Measurements from ENCODE around the gene GFI1. TPM values are rescaled to one million over a fixed set of nuclear protein-coding genes. Genes with fewer than 3 reads are reported as not detected.

GFI1 gene
- total RNA-seq, 1 experiment from 2014 or later = 0.49 TPM

- no peaks in the 10 kb centered on the region for H3K27me3 ChIP-seq (ENCODE audit: control insufficient read depth, insufficient read depth, low read length)
- ChIA-PET CTCF (interaction anchor here (0.7 kb wide), 1 partner anchor 322 kb away, joined by 4 read pairs; no protein-coding TSS in a partner anchor), POLR2A (no interaction called here)
- no TSS peak for BruUV-seq (replicated peaks)
- intact Hi-C loops (cut with micrococcal nuclease; ENCODE audit: unreplicated experiment) = no loop called here
- TF ChIP-seq CTCF (IDR thresholded peaks at IDR 0.05) (no peak), SIN3A (IDR thresholded peaks at IDR 0.05; ENCODE audit: borderline replicate concordance, insufficient read depth, low read depth, low read length) (no peak), POLR2AphosphoS5 (IDR thresholded peaks at IDR 0.05; ENCODE audit: low read depth, low read length) (no peak), TCF7L2 (IDR thresholded peaks at IDR 0.05; ENCODE audit: low read depth, low read length) (no peak), REST (IDR thresholded peaks at IDR 0.05; ENCODE audit: insufficient read depth in 1 of 2, low read depth in 2 of 2, low read length in 1 of 2) (no peak)
- ATAC-seq = no peak
- no peaks in the 10 kb centered on the region for H3K9me3 ChIP-seq (ENCODE audit: control insufficient read depth, insufficient read depth, low read depth, low read length)
- no peaks in the 10 kb centered on the region for H3K36me3 ChIP-seq (ENCODE audit: control insufficient read depth, insufficient read depth, low read length)
- no peak overlapping the region for H3K27ac ChIP-seq (ENCODE audit: low read length)
- DNase-seq (ENCODE audit: low read depth, low spot score) = no peak
- no peaks in the 10 kb centered on the region for H3K4me1 ChIP-seq (ENCODE audit: control insufficient read depth, insufficient read depth, low read length)
- no peak overlapping the region for H3K4me3 ChIP-seq (ENCODE audit: low read depth in 2 of 2, low read length in 2 of 2)
- in situ Hi-C loops (cut with HindIII; ENCODE audit: low pct_unique_long_range_greater_than_20kb, low sequenced_read_pairs) = no loop called here
These were observed 24.8 kb upstream of the GFI1 start for GRCh38 chr1:92511541-92511940.

GRCh38 chr1:92509619-92510018 lies 22.9 kb upstream of the GFI1 start:
- H3K27me3 ChIP-seq (ENCODE audit: control insufficient read depth, insufficient read depth, low read length) = no peaks in the 10 kb centered on the region
- H3K36me3 ChIP-seq (ENCODE audit: control insufficient read depth, insufficient read depth, low read length) = no peaks in the 10 kb centered on the region
- POLR2A ChIA-PET = no interaction called here
- H3K27ac ChIP-seq (ENCODE audit: low read length) = no peak overlapping the region
- ATAC-seq (no peak), DNase-seq (ENCODE audit: low read depth, low spot score) (no peak)
- CTCF ChIA-PET = no interaction called here
- no peak overlapping the region for H3K4me3 ChIP-seq (ENCODE audit: low read depth in 2 of 2, low read length in 2 of 2)
- in situ Hi-C loops (cut with HindIII; ENCODE audit: low pct_unique_long_range_greater_than_20kb, low sequenced_read_pairs) = no loop called here
- H3K4me1 ChIP-seq (ENCODE audit: control insufficient read depth, insufficient read depth, low read length) = no peaks in the 10 kb centered on the region; the same call in 1 of the 2 replicates
- TF ChIP-seq REST (IDR thresholded peaks at IDR 0.05; ENCODE audit: insufficient read depth in 1 of 2, low read depth in 2 of 2, low read length in 1 of 2) (no peak), SIN3A (IDR thresholded peaks at IDR 0.05; ENCODE audit: borderline replicate concordance, insufficient read depth, low read depth, low read length) (no peak), TCF7L2 (IDR thresholded peaks at IDR 0.05; ENCODE audit: low read depth, low read length) (no peak), POLR2AphosphoS5 (IDR thresholded peaks at IDR 0.05; ENCODE audit: low read depth, low read length) (no peak), CTCF (IDR thresholded peaks at IDR 0.05) (no peak)
- TSS peak; percentile 57 for BruUV-seq (replicated peaks)
- H3K9me3 ChIP-seq (ENCODE audit: control insufficient read depth, insufficient read depth, low read depth, low read length) = no peaks in the 10 kb centered on the region
- intact Hi-C loops (cut with micrococcal nuclease; ENCODE audit: unreplicated experiment) = no loop called here
